Measurements from ENCODE around the gene VPS36. TPM values are rescaled to one million over a fixed set of nuclear protein-coding genes. Genes with fewer than 3 reads are reported as not detected.
"Not testable (repeated sequence)": the region's sequence is repeated elsewhere in the genome, so short reads cannot be mapped to it uniquely, and the experiment has no call there.

The VPS36 gene
- total and polyA plus RNA-seq, 2 of the 4 experiments (the other 2 are of a cell fraction): 14.8 to 16.7 TPM

DNA sequence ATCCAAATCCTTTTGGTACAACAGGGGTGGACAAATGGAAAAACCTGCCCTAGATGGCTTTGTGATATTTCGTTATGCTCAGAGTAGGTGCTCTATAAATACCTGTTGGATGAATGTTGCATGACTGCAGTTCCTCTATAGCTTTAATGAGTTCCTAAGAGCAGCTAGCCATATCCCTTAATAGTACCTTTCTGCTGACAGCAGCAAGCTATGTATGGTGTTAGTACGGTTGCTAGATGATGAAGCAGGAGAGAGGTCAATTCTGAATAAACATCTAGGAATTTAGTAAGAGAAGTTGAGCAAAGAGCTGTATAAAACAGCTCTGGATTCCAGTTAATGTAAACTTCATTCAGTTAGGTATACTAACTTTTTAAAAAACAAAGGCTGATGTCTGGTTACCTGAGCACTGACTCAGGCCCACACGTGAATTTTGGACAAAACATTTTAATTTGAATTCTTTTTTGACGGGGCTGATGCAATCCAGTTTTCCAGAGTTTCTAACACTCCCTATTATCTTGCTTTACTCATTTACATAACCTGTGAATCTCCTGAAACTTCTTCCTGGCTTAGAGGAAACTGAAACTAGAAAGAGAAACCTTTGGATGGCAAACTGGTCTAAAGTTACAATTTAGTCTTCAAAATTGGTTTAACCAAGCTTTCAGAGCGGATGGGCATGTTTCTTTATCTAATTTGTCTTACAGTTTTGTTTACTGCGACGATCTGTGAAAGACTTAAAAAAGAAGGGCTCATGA is 30.4 kb upstream of the VPS36 start:
- H2BK20ac ChIP-seq (ENCODE audit: low read depth, low read length); POLR2A ChIA-PET (ENCODE audit: unreplicated experiment); H3K4me3 ChIP-seq (ENCODE audit: insufficient read depth, low read depth, low read length); dilution Hi-C loops (cut with HindIII; ENCODE audit: low sequenced_read_pairs, unreplicated experiment); H2BK120ac ChIP-seq (ENCODE audit: low read depth, low read length); H4K20me1 ChIP-seq (ENCODE audit: insufficient read depth, low read length); H3K36me3 ChIP-seq (ENCODE audit: control insufficient read depth, insufficient read depth, low read length); H2AK9ac ChIP-seq (replicated peaks; ENCODE audit: low read depth, low read length, poor library complexity); H4K91ac ChIP-seq (ENCODE audit: insufficient read depth, low read depth, low read length); H3K9me1 ChIP-seq (ENCODE audit: insufficient read depth, low read length); BruUV-seq (replicated peaks); H2BK5ac ChIP-seq (ENCODE audit: low read depth, low read length, poor library complexity, severe bottlenecking); DNase-seq; H3K27me3 ChIP-seq (ENCODE audit: control insufficient read depth, insufficient read depth, low read length); H2AFZ ChIP-seq (replicated peaks; ENCODE audit: low read length, poor library complexity); H3K18ac ChIP-seq (ENCODE audit: low read depth, low read length); H3K9me3 ChIP-seq (ENCODE audit: control insufficient read depth, insufficient read depth, low read length); H3K56ac ChIP-seq (ENCODE audit: extremely low read depth, insufficient read depth, low read length); H3K4me1 ChIP-seq (ENCODE audit: control insufficient read depth, insufficient read depth, low read length); H2BK15ac ChIP-seq (ENCODE audit: low read depth, low read length); H3K23ac ChIP-seq (ENCODE audit: low read depth, low read length); H2AK5ac ChIP-seq (ENCODE audit: low read depth, low read length); H3K14ac ChIP-seq (replicated peaks; ENCODE audit: low read depth, low read length); in situ Hi-C loops (cut with MboI; ENCODE audit: low sequenced_read_pairs); H4K8ac ChIP-seq (ENCODE audit: low read depth in 2 of 2, low read length in 2 of 2); H3K27ac ChIP-seq (ENCODE audit: insufficient read depth, low read length); H3K9ac ChIP-seq (ENCODE audit: low read depth, low read length); H4K5ac ChIP-seq (ENCODE audit: low read depth, low read length); CTCF ChIA-PET; H3K79me1 ChIP-seq (ENCODE audit: low read depth in 1 of 2, low read length in 2 of 2); H3K4ac ChIP-seq (ENCODE audit: low read depth, low read length); intact Hi-C loops (cut with micrococcal nuclease): not testable (repeated sequence)
- H3K4me2 ChIP-seq (ENCODE audit: low read depth, low read length): peak overlapping the region; percentile 35; the same call in 1 of the 2 replicates
- WGBS, 2 experiments (ENCODE audit: extremely low coverage in 2 of 2, insufficient read length in 1 of 2): no CpG with 5 or more reads among the region's 7 CpGs
- peak; percentile 91 for ATAC-seq (ENCODE audit: low read depth)

- CTCF ChIA-PET; H3K23ac ChIP-seq (ENCODE audit: low read depth, low read length): not testable (repeated sequence)
- in situ Hi-C loops (cut with MboI; ENCODE audit: low sequenced_read_pairs): loop anchor here (25.0 kb wide), 1 partner anchor 456 kb away; the partner anchor contains the start of genes ALG11, ATP7B and UTP14C
Observed at GRCh38 chr13:52468487-52468886, 18.1 kb upstream of the VPS36 start.

More at GRCh38 chr13:52468487-52468886, 18.1 kb upstream of the VPS36 start:
- BruUV-seq (replicated peaks); H2BK5ac ChIP-seq (ENCODE audit: low read depth, low read length, poor library complexity, severe bottlenecking); H3K14ac ChIP-seq (replicated peaks; ENCODE audit: low read depth, low read length); H3K4me3 ChIP-seq (ENCODE audit: insufficient read depth, low read depth, low read length); H3K9me1 ChIP-seq (ENCODE audit: insufficient read depth, low read length); H2AK5ac ChIP-seq (ENCODE audit: low read depth, low read length); H3K4ac ChIP-seq (ENCODE audit: low read depth, low read length); H3K9me3 ChIP-seq (ENCODE audit: control insufficient read depth, insufficient read depth, low read length); H4K91ac ChIP-seq (ENCODE audit: insufficient read depth, low read depth, low read length); H4K20me1 ChIP-seq (ENCODE audit: insufficient read depth, low read length); H4K8ac ChIP-seq (ENCODE audit: low read depth in 2 of 2, low read length in 2 of 2); H4K5ac ChIP-seq (ENCODE audit: low read depth, low read length); ATAC-seq (ENCODE audit: low read depth); H3K4me2 ChIP-seq (ENCODE audit: low read depth, low read length); H3K18ac ChIP-seq (ENCODE audit: low read depth, low read length); DNase-seq; H3K27ac ChIP-seq (ENCODE audit: insufficient read depth, low read length); dilution Hi-C loops (cut with HindIII; ENCODE audit: low sequenced_read_pairs, unreplicated experiment); H3K4me1 ChIP-seq (ENCODE audit: control insufficient read depth, insufficient read depth, low read length); POLR2A ChIA-PET (ENCODE audit: unreplicated experiment); H2BK120ac ChIP-seq (ENCODE audit: low read depth, low read length); H2BK15ac ChIP-seq (ENCODE audit: low read depth, low read length); H3K9ac ChIP-seq (ENCODE audit: low read depth, low read length); H3K27me3 ChIP-seq (ENCODE audit: control insufficient read depth, insufficient read depth, low read length); H3K56ac ChIP-seq (ENCODE audit: extremely low read depth, insufficient read depth, low read length); H2AK9ac ChIP-seq (replicated peaks; ENCODE audit: low read depth, low read length, poor library complexity); H3K36me3 ChIP-seq (ENCODE audit: control insufficient read depth, insufficient read depth, low read length); H2BK20ac ChIP-seq (ENCODE audit: low read depth, low read length); intact Hi-C loops (cut with micrococcal nuclease); H2AFZ ChIP-seq (replicated peaks; ENCODE audit: low read length, poor library complexity): not testable (repeated sequence)
- WGBS, 2 experiments (ENCODE audit: extremely low coverage in 2 of 2, insufficient read length in 1 of 2): no CpG with 5 or more reads among the region's 2 CpGs
- peaks cover 15 to 27% of the 10 kb centered on the region in 2 experiments for H3K79me1 ChIP-seq (ENCODE audit: low read depth in 1 of 2, low read length in 2 of 2)

Measured in IMR-90 (cell line).